KMS-11 (cell line): ENCODE results near the gene ATP1A3.
"Not testable (repeated sequence)": the region's sequence is repeated elsewhere in the genome, so short reads cannot be mapped to it uniquely, and the experiment has no call there.

Experiments
- H2AFZ ChIP-seq: fragments of 200-600 bp; sonication (generic); 2 replicates; pipeline ENCODE4 v1.6.1; 2016; ENCODE audit warnings: antibody characterized with exemption, mixed run types, low read depth
- H3K27ac ChIP-seq: fragments of 200-600 bp; sonication (generic); 2 replicates; pipeline ENCODE4 v1.6.1; 2016; ENCODE audit warnings: mild to moderate bottlenecking, mixed run types
- H3K27me3 ChIP-seq: fragments of 200-600 bp; sonication (generic); 2 replicates; pipeline ENCODE4 v1.6.1; 2017; ENCODE audit warnings: mild to moderate bottlenecking, low read depth, mixed run types, moderate library complexity; ENCODE audit not compliant: insufficient read depth
- H3K36me3 ChIP-seq: fragments of 200-600 bp; sonication (generic); 2 replicates; pipeline ENCODE4 v1.6.1; 2017; ENCODE audit warnings: mild to moderate bottlenecking, mixed run types; ENCODE audit not compliant: insufficient read depth
- H3K4me1 ChIP-seq: fragments of 200-600 bp; sonication (generic); 2 replicates; pipeline ENCODE4 v1.6.1; 2016; ENCODE audit warnings: mild to moderate bottlenecking, low read depth, mixed run types; ENCODE audit not compliant: poor library complexity, severe bottlenecking
- H3K4me2 ChIP-seq: fragments of 200-600 bp; sonication (generic); 2 replicates; pipeline ENCODE4 v1.7.0; 2016; ENCODE audit warnings: mild to moderate bottlenecking, mixed run types
- H3K4me3 ChIP-seq: fragments of 200-600 bp; sonication (generic); IDR thresholded peaks from 2 replicates; pipeline ENCODE4 v1.6.1; 2017; ENCODE audit warnings: low read depth, low read length, mixed read lengths; ENCODE audit not compliant: insufficient read depth
- H3K79me2 ChIP-seq: fragments of 200-600 bp; sonication (generic); 2 replicates; pipeline ENCODE4 v1.6.1; 2016; ENCODE audit warnings: low read depth, mixed run types; ENCODE audit not compliant: insufficient read depth
- H3K9ac ChIP-seq: fragments of 200-600 bp; sonication (generic); 2 replicates; pipeline ENCODE4 v1.6.1; 2016; ENCODE audit warnings: mild to moderate bottlenecking, mixed run types
- H4K20me1 ChIP-seq: fragments of 200-600 bp; sonication (generic); 2 replicates; pipeline ENCODE4 v1.6.1; 2016; ENCODE audit warnings: mild to moderate bottlenecking, mixed run types; ENCODE audit not compliant: insufficient read depth
- CTCF ChIP-seq: fragments of 200-600 bp; sonication (generic); conservative IDR thresholded peaks from 2 replicates; pipeline ENCODE4 v1.6.1; 2017; ENCODE audit warnings: low read depth, mild to moderate bottlenecking, antibody characterized with exemption, low read length, moderate library complexity, mixed read lengths

Gene ATP1A3

GRCh38 chr19:42037649-42038048 is 43.6 kb upstream of the ATP1A3 start:
- H2AFZ ChIP-seq, result no peak overlapping the region

GRCh38 chr19:42034640-42035391 is 40.8 kb upstream of the ATP1A3 start:
- peak; percentile 97 for TF ChIP-seq CTCF
- not testable (repeated sequence) for H3K27ac ChIP-seq, H4K20me1 ChIP-seq, H3K4me1 ChIP-seq, H3K79me2 ChIP-seq, H3K4me3 ChIP-seq, H3K36me3 ChIP-seq
- peaks cover 41% of the 10 kb centered on the region for H3K27me3 ChIP-seq
- H3K9ac ChIP-seq, result peak overlapping the region; percentile 37; the same call in 1 of the 2 replicates
- peak overlapping the region; percentile 82 for H2AFZ ChIP-seq
- peak overlapping the region; percentile 96 for H3K4me2 ChIP-seq

More at GRCh38 chr19:42037649-42038048, 43.6 kb upstream of the ATP1A3 start:
- peaks cover 27% of the 10 kb centered on the region; the same call in 1 of the 2 replicates for H3K27me3 ChIP-seq
- H3K4me1 ChIP-seq, result peaks cover 4% of the 10 kb centered on the region
- no peak overlapping the region for H3K4me3 ChIP-seq
- no peaks in the 10 kb centered on the region for H3K79me2 ChIP-seq
- no peaks in the 10 kb centered on the region for H3K36me3 ChIP-seq
- H3K9ac ChIP-seq, result no peak overlapping the region
- no peak for TF ChIP-seq CTCF
- no peak overlapping the region for H3K4me2 ChIP-seq
- H4K20me1 ChIP-seq, result no peaks in the 10 kb centered on the region
- no peak overlapping the region for H3K27ac ChIP-seq

GRCh38 chr19:42033413-42033812 is 39.4 kb upstream of the ATP1A3 start:
- TF ChIP-seq CTCF, result no peak
- peaks cover 4% of the 10 kb centered on the region for H3K4me1 ChIP-seq

GRCh38 chr19:42032431-42032830 is 38.4 kb upstream of the ATP1A3 start:
- TF ChIP-seq CTCF, result no peak
- H3K4me2 ChIP-seq, result no peak overlapping the region
- no peak overlapping the region for H3K27ac ChIP-seq
- no peak overlapping the region for H2AFZ ChIP-seq
- no peak overlapping the region for H3K4me3 ChIP-seq
- H3K79me2 ChIP-seq, result no peaks in the 10 kb centered on the region
- no peaks in the 10 kb centered on the region for H4K20me1 ChIP-seq
- H3K36me3 ChIP-seq, result no peaks in the 10 kb centered on the region
- H3K4me1 ChIP-seq, result peaks cover 4% of the 10 kb centered on the region
- no peak overlapping the region for H3K9ac ChIP-seq
- peaks cover 64% of the 10 kb centered on the region for H3K27me3 ChIP-seq

More at GRCh38 chr19:42033413-42033812, 39.4 kb upstream of the ATP1A3 start:
- H3K9ac ChIP-seq, result no peak overlapping the region
- H3K4me2 ChIP-seq, result no peak overlapping the region
- no peaks in the 10 kb centered on the region for H3K79me2 ChIP-seq
- H4K20me1 ChIP-seq, result no peaks in the 10 kb centered on the region
- no peaks in the 10 kb centered on the region for H3K36me3 ChIP-seq
- H3K27me3 ChIP-seq, result peaks cover 55% of the 10 kb centered on the region
- H3K4me3 ChIP-seq, result no peak overlapping the region
- H2AFZ ChIP-seq, result no peak overlapping the region
- no peak overlapping the region for H3K27ac ChIP-seq
